22Rv1 (cell line): ENCODE measurements around the gene MAX.

Experiments
- CTCF ChIP-seq: fragments of 450-650 bp; IDR thresholded peaks from 2 replicates; pipeline ENCODE4 v1.5.1; 2017; ENCODE audit warnings: mild to moderate bottlenecking
- ZFX ChIP-seq: fragments of 450-650 bp; IDR thresholded peaks from 2 replicates; pipeline ENCODE4 v1.6.1; 2017; ENCODE audit warnings: antibody characterized with exemption, borderline replicate concordance

- TF ChIP-seq CTCF (no peak), ZFX (no peak)
Observed at GRCh38 chr14:65042731-65043372, 59.5 kb downstream of the MAX start.
